Astrocyte (in vitro differentiated cells and primary cell): ENCODE results near the gene PLEKHM3. TPM values are rescaled to one million over a fixed set of nuclear protein-coding genes. Genes with fewer than 3 reads are reported as not detected.
A peak's percentile ranks its signal among the peaks of the same experiment; 100 is the strongest.
"Not testable (repeated sequence)": the region's sequence is repeated elsewhere in the genome, so short reads cannot be mapped to it uniquely, and the experiment has no call there.

ENCODE experiments used
- DNase-seq: peaks from one replicate; pipeline ENCODE4 v3.0.0-alpha.2; 2010; ENCODE audit warnings: low read depth
- FAIRE-seq: peaks from 2 replicates; lab custom pipeline; 2011; peaks lifted over from hg19 to GRCh38; lab: Jason Lieb, UNC
- H2AFZ ChIP-seq: 2 replicates; pipeline ENCODE4 v1.6.0; 2012; ENCODE audit warnings: low read depth, low read length, inconsistent platforms
- H3K27ac ChIP-seq: 2 replicates; pipeline ENCODE4 v1.5.1; 2011; ENCODE audit warnings: low read depth, low read length, inconsistent platforms
- H3K27me3 ChIP-seq: 2 replicates; pipeline ENCODE4 v1.6.0; 2011; ENCODE audit warnings: low read length, inconsistent platforms; ENCODE audit not compliant: insufficient read depth
- H3K36me3 ChIP-seq: 2 replicates; pipeline ENCODE4 v1.5.1; 2011; ENCODE audit warnings: low read length, inconsistent platforms; ENCODE audit not compliant: insufficient read depth
- H3K4me1 ChIP-seq: 2 replicates; pipeline ENCODE4 v1.5.1; 2011; ENCODE audit warnings: low read length, inconsistent platforms; ENCODE audit not compliant: insufficient read depth
- H3K4me2 ChIP-seq: 2 replicates; pipeline ENCODE4 v1.6.0; 2012; ENCODE audit warnings: low read length, inconsistent platforms
- H3K4me3 ChIP-seq: 2 replicates; pipeline ENCODE4 v1.5.1; 2011; ENCODE audit warnings: low read depth, mild to moderate bottlenecking, low read length, inconsistent platforms; ENCODE audit not compliant: insufficient read depth
- H3K79me2 ChIP-seq: 2 replicates; pipeline ENCODE4 v1.6.0; 2012; ENCODE audit warnings: mild to moderate bottlenecking, low read length, inconsistent platforms; ENCODE audit not compliant: insufficient read depth
- H3K9ac ChIP-seq: 2 replicates; pipeline ENCODE4 v1.6.0; 2012; ENCODE audit warnings: mild to moderate bottlenecking, low read length, inconsistent platforms
- H3K9me3 ChIP-seq: 2 replicates; pipeline ENCODE4 v1.5.1; 2012; ENCODE audit warnings: low read depth, mild to moderate bottlenecking, low read length, inconsistent platforms; ENCODE audit not compliant: insufficient read depth
- H4K20me1 ChIP-seq: 2 replicates; pipeline ENCODE4 v1.6.0; 2012; ENCODE audit warnings: low read length, inconsistent platforms; ENCODE audit not compliant: insufficient read depth
- H3K27ac Mint-ChIP-seq: one replicate; pipeline ENCODE4 v1.8.0; 2021; ENCODE audit warnings: mild to moderate bottlenecking, mixed read lengths; ENCODE audit not compliant: unreplicated experiment
- H3K27me3 Mint-ChIP-seq: one replicate; pipeline ENCODE4 v1.8.0; 2021; ENCODE audit warnings: low read depth, mixed read lengths; ENCODE audit not compliant: unreplicated experiment
- H3K36me3 Mint-ChIP-seq: one replicate; pipeline ENCODE4 v1.8.0; 2021; ENCODE audit warnings: low read depth, mixed read lengths; ENCODE audit not compliant: unreplicated experiment
- H3K4me1 Mint-ChIP-seq: one replicate; pipeline ENCODE4 v1.8.0; 2021; ENCODE audit warnings: low read depth, mixed read lengths; ENCODE audit not compliant: unreplicated experiment
- H3K4me3 Mint-ChIP-seq: one replicate; pipeline ENCODE4 v1.8.0; 2021; ENCODE audit warnings: mild to moderate bottlenecking, moderate library complexity, mixed read lengths; ENCODE audit not compliant: unreplicated experiment
- H3K9me3 Mint-ChIP-seq: one replicate; pipeline ENCODE4 v1.8.0; 2021; ENCODE audit warnings: mild to moderate bottlenecking, mixed read lengths; ENCODE audit not compliant: unreplicated experiment
- EZH2 ChIP-seq: IDR thresholded peaks from 2 replicates; pipeline ENCODE4 v1.6.1; 2012; ENCODE audit warnings: mild to moderate bottlenecking, low read length, inconsistent platforms; ENCODE audit not compliant: insufficient read depth
- total RNA-seq: library from RNA; stranded (reverse); gene quantifications from 2 replicates; pipeline ENCODE4 v1.2.1, GENCODE V29; 2021
- TF ChIP-seq, protein P1 (sequence below): IDR thresholded peaks from 2 replicates; pipeline ENCODE4 v1.5.1; 2011; ENCODE audit warnings: low read depth, mild to moderate bottlenecking, inconsistent platforms, low read length, moderate library complexity; ENCODE audit not compliant: insufficient read depth

PLEKHM3 gene
- total RNA-seq, 1 donor from 2014 or later = 9.1 TPM

DNA sequence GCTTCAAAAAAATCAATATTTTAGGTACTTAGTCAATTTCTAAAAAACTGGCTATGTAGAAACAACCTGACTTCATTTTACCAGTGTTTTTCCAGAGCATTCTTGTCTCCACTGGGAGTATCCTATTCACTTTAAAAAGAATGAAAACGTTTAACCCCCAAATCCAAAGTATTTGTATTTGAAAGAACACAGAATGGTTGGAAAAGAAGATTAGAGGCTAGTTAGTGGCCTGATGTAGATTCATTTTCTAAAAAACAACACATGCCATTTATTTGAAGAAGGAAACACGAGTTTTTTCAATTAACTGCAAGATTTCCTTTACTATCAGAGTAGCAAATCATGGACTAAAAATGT is 74.6 kb downstream of the PLEKHM3 start:
- TF ChIP-seq, protein P1, sequence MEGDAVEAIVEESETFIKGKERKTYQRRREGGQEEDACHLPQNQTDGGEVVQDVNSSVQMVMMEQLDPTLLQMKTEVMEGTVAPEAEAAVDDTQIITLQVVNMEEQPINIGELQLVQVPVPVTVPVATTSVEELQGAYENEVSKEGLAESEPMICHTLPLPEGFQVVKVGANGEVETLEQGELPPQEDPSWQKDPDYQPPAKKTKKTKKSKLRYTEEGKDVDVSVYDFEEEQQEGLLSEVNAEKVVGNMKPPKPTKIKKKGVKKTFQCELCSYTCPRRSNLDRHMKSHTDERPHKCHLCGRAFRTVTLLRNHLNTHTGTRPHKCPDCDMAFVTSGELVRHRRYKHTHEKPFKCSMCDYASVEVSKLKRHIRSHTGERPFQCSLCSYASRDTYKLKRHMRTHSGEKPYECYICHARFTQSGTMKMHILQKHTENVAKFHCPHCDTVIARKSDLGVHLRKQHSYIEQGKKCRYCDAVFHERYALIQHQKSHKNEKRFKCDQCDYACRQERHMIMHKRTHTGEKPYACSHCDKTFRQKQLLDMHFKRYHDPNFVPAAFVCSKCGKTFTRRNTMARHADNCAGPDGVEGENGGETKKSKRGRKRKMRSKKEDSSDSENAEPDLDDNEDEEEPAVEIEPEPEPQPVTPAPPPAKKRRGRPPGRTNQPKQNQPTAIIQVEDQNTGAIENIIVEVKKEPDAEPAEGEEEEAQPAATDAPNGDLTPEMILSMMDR = no peak
- no peak for TF ChIP-seq EZH2
- H3K27ac Mint-ChIP-seq = no peak overlapping the region
- no peak for DNase-seq
- no peak overlapping the region for H3K4me3 ChIP-seq
- H3K4me1 Mint-ChIP-seq = peaks cover 4% of the 10 kb centered on the region
- no peaks in the 10 kb centered on the region for H3K4me1 ChIP-seq
- no peaks in the 10 kb centered on the region for H3K9me3 ChIP-seq
- H3K4me3 Mint-ChIP-seq = no peak overlapping the region
- no peak overlapping the region for H3K27ac ChIP-seq
- H4K20me1 ChIP-seq = peaks cover 6% of the 10 kb centered on the region
- no peak for FAIRE-seq
- no peaks in the 10 kb centered on the region for H3K36me3 ChIP-seq
- no peak overlapping the region for H2AFZ ChIP-seq
- no peaks in the 10 kb centered on the region for H3K27me3 Mint-ChIP-seq
- no peak overlapping the region for H3K4me2 ChIP-seq
- H3K36me3 Mint-ChIP-seq = no peaks in the 10 kb centered on the region
- H3K9me3 Mint-ChIP-seq = no peaks in the 10 kb centered on the region
- no peaks in the 10 kb centered on the region for H3K79me2 ChIP-seq
- no peaks in the 10 kb centered on the region for H3K27me3 ChIP-seq
- H3K9ac ChIP-seq = no peak overlapping the region

DNA sequence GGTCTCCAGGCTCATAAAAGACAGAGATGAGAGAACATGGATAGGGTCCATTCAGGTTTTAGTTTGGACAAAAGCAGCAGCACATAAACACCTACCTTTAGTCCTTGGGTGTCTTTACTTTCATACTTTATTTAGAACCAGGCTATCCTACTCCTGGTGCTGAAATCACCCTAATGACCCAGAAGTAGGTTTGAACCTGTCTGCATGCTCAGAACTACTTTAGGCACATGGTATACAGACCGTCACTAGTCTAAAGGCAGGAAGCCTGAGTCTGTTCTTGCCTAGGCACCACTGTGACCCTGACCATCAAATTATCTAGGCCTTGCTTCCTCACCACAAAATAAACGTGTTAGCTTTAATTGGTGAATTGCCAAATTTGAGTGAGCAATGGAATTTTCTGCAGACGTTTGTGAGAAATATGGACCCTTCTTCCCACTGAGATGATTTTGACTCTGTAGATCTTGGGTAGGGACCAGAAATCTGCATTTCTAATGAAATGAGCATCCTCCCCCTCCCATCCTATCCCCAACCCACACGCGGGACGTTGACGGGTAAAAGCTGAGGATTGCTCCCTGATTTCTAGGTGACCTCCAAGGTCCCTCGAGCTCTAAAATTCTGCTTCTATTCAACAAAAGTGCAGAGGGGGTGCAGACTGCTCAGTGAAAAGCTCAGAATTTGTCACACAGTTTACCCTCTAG is 75.1 kb downstream of the PLEKHM3 start:
- Mint-ChIP-seq H3K9me3 (no peaks in the 10 kb centered on the region), H3K27ac (no peak overlapping the region), H3K4me1 (peaks cover 4% of the 10 kb centered on the region), H3K36me3 (no peaks in the 10 kb centered on the region), H3K27me3 (no peaks in the 10 kb centered on the region), H3K4me3 (no peak overlapping the region)
- TF ChIP-seq, protein P1 = no peak
- no peak for TF ChIP-seq EZH2
- Histone ChIP-seq H3K9me3 (no peaks in the 10 kb centered on the region), H3K27me3 (no peaks in the 10 kb centered on the region), H2AFZ (no peak overlapping the region), H3K4me2 (no peak overlapping the region), H3K36me3 (no peaks in the 10 kb centered on the region), H3K4me3 (no peak overlapping the region), H3K9ac (no peak overlapping the region), H3K79me2 (no peaks in the 10 kb centered on the region), H3K27ac (no peak overlapping the region), H3K4me1 (no peaks in the 10 kb centered on the region), H4K20me1 (peaks cover 6% of the 10 kb centered on the region)
- FAIRE-seq (no peak), DNase-seq (peak; percentile 4)

DNA sequence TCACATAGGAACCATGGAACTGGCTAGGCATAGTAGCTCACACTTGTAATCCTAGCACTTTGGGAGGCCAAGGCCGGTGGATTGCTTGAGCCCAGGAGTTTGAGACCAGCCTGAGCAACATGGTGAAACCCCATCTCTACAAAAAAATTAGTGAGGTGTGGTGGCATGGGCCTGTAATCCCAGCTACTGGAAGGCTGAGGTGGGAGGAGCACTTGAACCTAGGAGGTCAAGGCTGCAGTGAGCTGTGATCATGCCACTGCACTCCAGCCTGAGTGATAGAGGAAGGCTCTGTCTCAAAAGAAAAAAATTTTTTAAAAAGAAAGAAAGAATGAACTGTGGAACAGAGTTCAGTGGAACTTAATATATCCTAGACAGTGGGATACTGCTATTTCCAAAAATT is 76.1 kb downstream of the PLEKHM3 start:
- H3K4me3 Mint-ChIP-seq, H3K9me3 Mint-ChIP-seq, H3K36me3 ChIP-seq, H3K4me1 ChIP-seq, H3K4me1 Mint-ChIP-seq, H3K27ac Mint-ChIP-seq, H3K4me2 ChIP-seq, H4K20me1 ChIP-seq, H3K9ac ChIP-seq, H3K36me3 Mint-ChIP-seq, H3K9me3 ChIP-seq, H3K27me3 ChIP-seq, H3K79me2 ChIP-seq, H3K4me3 ChIP-seq, DNase-seq, H3K27me3 Mint-ChIP-seq, H2AFZ ChIP-seq, FAIRE-seq, H3K27ac ChIP-seq: not testable (repeated sequence)
